ENCODE results near the gene ARHGAP40. TPM values are rescaled to one million over a fixed set of nuclear protein-coding genes. Genes with fewer than 3 reads are reported as not detected.

ARHGAP40 gene
- total RNA-seq, 4 donors from 2014 or later, result 0.11 TPM; not detected in 3

DNA sequence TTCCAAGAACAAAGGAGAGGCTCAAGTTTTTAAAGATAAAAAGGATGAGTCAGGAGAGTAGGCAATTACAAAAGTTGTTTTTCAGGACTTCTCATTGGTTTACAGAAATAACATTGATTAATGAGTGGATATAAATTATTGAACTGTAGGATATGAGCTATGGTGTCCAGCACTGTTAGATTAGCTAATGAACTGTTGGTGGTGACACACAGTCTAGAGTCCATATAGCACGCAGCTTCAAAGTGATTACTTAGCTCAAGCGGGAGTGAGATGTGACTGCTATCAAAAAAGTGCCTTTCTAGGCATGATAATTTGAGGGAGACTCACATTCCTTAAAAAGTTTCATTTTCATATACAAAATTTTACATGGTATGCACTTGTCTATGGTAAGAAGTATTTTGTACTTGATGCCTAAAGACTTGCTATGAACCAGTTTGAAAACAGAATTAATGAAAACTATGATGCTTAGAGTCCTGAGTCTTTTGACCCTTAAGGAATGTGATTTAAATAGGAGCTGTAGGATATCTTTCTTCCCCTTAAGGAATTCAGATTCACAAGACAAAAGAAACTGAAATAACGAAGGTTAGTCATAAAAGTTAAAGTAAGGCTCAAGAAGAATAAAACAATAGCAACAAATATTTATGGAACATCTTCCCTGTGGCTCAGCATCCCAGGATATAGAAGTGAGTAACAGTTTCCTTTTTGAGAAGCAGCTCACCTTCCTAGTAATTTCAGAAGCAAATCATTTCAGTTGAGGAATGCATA lies 42.8 kb upstream of the ARHGAP40 start:
- DNase-seq, result no peak
- Histone ChIP-seq H3K27me3 (no peaks in the 10 kb centered on the region), H3K9me3 (no peaks in the 10 kb centered on the region), H3K36me3 (peaks cover 30 to 31% of the 10 kb centered on the region in 2 donors), H3K4me1 (no peaks in the 10 kb centered on the region), H3K27ac (no peak overlapping the region), H3K4me3 (replicated peaks in 1 of 3) (no peak overlapping the region)
- TF ChIP-seq POLR2A (IDR thresholded peaks at IDR 0.05), result no peak
- TF ChIP-seq, protein P1, sequence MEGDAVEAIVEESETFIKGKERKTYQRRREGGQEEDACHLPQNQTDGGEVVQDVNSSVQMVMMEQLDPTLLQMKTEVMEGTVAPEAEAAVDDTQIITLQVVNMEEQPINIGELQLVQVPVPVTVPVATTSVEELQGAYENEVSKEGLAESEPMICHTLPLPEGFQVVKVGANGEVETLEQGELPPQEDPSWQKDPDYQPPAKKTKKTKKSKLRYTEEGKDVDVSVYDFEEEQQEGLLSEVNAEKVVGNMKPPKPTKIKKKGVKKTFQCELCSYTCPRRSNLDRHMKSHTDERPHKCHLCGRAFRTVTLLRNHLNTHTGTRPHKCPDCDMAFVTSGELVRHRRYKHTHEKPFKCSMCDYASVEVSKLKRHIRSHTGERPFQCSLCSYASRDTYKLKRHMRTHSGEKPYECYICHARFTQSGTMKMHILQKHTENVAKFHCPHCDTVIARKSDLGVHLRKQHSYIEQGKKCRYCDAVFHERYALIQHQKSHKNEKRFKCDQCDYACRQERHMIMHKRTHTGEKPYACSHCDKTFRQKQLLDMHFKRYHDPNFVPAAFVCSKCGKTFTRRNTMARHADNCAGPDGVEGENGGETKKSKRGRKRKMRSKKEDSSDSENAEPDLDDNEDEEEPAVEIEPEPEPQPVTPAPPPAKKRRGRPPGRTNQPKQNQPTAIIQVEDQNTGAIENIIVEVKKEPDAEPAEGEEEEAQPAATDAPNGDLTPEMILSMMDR (IDR thresholded peaks at IDR 0.05), result no peak
- intact Hi-C loops (cut with DNase I), result no loop called here
- 93% methylated on average over 3 of the region's 3 CpGs for WGBS, 2 donors

GRCh38 chr20:38559764-38560163 lies 41.8 kb upstream of the ARHGAP40 start:
- H3K27ac ChIP-seq, result no peak overlapping the region
- DNase-seq, result no peak
- H3K36me3 ChIP-seq, result peaks cover 24 to 25% of the 10 kb centered on the region in 2 donors
- H3K4me1 ChIP-seq, result no peaks in the 10 kb centered on the region
- no peak overlapping the region for H3K4me3 ChIP-seq (replicated peaks in 1 of 3)
- TF ChIP-seq POLR2A (IDR thresholded peaks at IDR 0.05), result no peak
- TF ChIP-seq, protein P1 (IDR thresholded peaks at IDR 0.05), result no peak
- WGBS, 2 donors, result 94 to 95% methylated on average over 3 of the region's 3 CpGs
- intact Hi-C loops (cut with DNase I), result no loop called here
- no peaks in the 10 kb centered on the region for H3K27me3 ChIP-seq
- H3K9me3 ChIP-seq, result no peaks in the 10 kb centered on the region

GRCh38 chr20:38563802-38564431 lies 37.7 kb upstream of the ARHGAP40 start:
- Histone ChIP-seq H3K36me3 (peaks cover 17 to 18% of the 10 kb centered on the region in 2 donors), H3K9me3 (no peaks in the 10 kb centered on the region), H3K4me3 (replicated peaks in 1 of 3) (no peak overlapping the region), H3K27me3 (no peaks in the 10 kb centered on the region), H3K4me1 (no peaks in the 10 kb centered on the region), H3K27ac (no peak overlapping the region)
- 97 to 98% methylated on average over 6 of the region's 6 CpGs for WGBS, 2 donors
- no peak for TF ChIP-seq POLR2A (IDR thresholded peaks at IDR 0.05)
- TF ChIP-seq, protein P1 (IDR thresholded peaks at IDR 0.05), result no peak
- DNase-seq, result no peak
- intact Hi-C loops (cut with DNase I), result no loop called here

DNA sequence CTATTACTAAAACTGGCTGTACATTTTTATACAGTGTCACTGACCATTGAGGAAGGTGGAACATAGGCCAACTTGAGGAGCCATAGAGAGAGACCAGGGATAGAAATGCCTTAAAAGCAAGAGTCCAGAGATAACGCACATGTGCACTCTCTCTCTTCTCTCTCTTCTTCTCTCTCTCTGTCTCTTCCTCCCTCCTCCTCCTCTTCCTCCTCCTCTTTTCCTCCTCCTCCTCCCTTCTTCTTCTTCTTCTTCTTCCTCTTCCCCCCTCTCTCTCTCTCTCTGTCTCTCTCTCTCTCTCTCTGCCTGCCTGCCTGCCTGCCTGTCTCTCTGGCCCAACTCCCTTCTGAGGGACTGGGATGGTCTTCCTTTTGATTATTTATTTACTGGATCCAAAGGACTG lies 36.9 kb upstream of the ARHGAP40 start:
- Histone ChIP-seq H3K4me3 (replicated peaks in 1 of 3) (no peak overlapping the region), H3K36me3 (peaks cover 17% of the 10 kb centered on the region in 2 donors), H3K27me3 (no peaks in the 10 kb centered on the region), H3K4me1 (no peaks in the 10 kb centered on the region), H3K9me3 (no peaks in the 10 kb centered on the region), H3K27ac (no peak overlapping the region)
- DNase-seq, result no peak
- intact Hi-C loops (cut with DNase I), result no loop called here
- 87 to 98% methylated on average over 1 of the region's 1 CpG for WGBS, 2 donors
- TF ChIP-seq, protein P1 (IDR thresholded peaks at IDR 0.05), result no peak
- TF ChIP-seq POLR2A (IDR thresholded peaks at IDR 0.05), result no peak

DNA sequence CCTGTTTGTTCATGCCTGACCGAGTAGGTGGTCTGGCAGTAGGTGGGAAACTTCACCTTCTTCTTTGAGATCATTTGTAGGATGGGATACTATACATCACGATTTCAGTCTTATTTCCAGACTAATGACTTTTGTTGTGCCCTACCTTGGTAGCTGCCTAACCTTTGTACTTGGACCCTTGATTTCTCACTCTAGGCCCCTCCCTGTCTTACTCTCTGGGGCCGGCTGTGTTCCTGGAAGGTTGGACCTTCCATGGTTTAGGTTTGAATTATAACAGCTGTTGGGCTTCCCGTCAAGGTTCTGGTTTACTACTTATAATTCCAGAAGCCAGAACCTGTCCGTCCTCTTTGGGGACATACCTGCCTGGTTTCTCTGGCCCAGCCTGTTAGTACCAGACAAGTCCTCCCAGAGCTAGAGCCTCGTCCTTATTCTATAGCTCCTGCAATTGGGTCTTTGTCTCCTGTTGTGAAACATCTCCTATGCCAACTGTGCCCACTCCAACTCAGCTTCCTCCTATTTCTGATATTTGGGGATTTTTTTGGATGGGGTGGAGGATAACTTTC lies 35.5 kb upstream of the ARHGAP40 start:
- Histone ChIP-seq H3K36me3 (peaks cover 23 to 26% of the 10 kb centered on the region in 2 donors), H3K9me3 (no peaks in the 10 kb centered on the region), H3K4me3 (replicated peaks in 1 of 3) (no peak overlapping the region), H3K4me1 (no peaks in the 10 kb centered on the region), H3K27me3 (no peaks in the 10 kb centered on the region), H3K27ac (no peak overlapping the region)
- TF ChIP-seq POLR2A (IDR thresholded peaks at IDR 0.05), result no peak
- TF ChIP-seq, protein P1 (IDR thresholded peaks at IDR 0.05), result no peak
- DNase-seq, result no peak
- intact Hi-C loops (cut with DNase I), result no loop called here
- WGBS, 2 donors, result 97 to 98% methylated on average over 6 of the region's 6 CpGs

Measured in thyroid gland (tissue), 4 donors.